Non-pigmented ciliary epithelial cell (primary cell): ENCODE measurements around the gene TRIP12.
"Not testable (repeated sequence)": the region's sequence is repeated elsewhere in the genome, so short reads cannot be mapped to it uniquely, and the experiment has no call there.

ENCODE experiments used
- DNase-seq: peaks from one replicate; pipeline ENCODE4 v3.0.0-alpha.2; 2010; ENCODE audit warnings: low read depth

The TRIP12 gene

GRCh38 chr2:229920011-229920641 is 1.7 kb downstream of the TRIP12 start:
- no peak for DNase-seq

DNA sequence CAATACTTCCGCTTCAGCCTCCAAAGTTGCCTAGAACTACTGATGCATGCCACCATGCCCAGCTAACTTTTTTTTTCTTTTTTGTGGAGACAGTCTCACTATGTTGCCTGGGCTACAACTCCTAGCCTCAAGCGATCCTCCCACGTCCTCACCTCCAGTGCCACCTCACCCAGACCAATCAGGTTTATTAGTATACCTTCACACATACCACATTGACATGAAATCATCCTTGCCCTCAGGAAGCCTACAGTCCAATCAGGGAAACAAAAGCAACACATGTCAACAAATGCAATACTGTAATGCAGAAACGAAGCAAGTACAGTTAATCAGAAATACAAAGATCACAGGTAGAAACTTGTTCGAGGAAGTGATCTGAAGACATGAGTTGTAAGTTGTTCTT is 4.0 kb downstream of the TRIP12 start:
- DNase-seq = no peak

DNA sequence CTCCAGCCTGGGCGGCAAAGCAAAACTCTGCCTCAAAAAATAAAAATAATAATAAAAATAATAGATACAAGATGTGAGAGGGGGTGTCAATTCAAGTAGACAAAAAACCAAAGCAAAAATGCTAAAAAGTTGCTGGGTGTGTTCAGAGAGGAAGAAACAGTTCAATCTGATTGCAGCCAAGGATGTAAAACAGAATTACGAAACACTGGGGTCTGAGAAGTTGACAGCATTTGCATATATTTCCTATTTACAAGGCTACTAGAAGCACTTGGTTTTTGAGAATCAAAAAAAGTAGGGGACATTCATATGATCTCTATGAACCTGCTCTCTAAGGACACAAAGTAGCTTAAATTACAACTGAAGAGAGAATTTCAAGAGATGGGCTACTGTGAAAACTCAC is 7.6 kb downstream of the TRIP12 start:
- DNase-seq = no peak

DNA sequence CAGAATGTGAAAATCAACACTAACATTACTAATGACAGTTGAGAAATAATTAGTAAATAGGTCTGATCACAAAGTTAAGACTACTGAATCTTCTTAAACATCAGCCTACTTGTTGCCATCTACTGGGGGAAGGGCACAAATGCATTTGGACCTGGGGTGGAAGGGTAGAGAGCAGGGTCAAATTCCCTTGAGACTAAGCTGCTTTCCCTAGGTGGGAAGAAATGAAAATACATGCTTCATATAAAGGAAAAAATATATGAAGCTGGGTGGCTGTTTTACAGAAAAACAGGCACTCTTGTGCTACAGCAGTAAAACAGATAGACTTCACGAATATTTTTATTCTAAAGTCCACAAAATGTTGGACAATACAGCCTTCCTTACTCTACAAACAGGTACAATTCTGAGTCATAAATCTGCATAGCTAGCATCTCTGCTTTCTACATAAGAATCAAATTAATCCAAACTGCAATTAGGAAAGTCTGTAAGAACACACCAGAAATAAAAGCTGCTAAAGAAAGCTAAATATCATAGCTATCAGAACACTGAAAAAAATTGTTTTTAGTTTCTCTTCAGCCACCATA is 10.9 kb downstream of the TRIP12 start:
- no peak for DNase-seq

DNA sequence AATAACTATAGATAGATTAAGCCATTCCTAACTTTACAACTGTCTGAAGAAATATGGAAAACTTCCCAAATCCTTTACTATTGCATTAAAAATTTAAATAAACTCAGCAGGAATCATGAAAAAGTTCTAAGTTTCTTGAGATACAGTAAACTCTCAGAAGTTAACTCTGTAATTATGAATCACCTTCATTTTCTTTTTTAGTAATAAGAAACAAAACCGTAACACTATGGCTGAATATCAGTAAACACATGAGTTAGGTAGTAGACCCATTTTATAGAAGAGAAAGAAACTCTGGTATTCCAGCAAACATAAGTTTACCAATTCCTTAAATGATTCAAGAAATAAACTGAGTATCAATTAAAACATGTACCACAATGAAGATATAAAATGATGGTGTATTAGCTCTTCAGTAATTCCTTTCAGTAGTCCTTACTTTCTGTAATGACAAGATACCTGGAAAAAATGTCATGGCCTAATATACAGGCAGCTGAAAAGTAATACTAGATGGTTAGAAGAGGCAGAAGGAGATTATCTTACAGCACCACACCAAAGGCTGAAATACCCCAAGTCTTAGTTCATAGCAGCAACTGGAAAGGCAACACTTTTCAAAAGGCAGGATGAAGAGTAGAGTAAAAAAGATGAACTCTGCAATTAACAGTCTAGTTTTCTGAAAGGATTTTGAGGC is 11.5 kb downstream of the TRIP12 start:
- no peak for DNase-seq

GRCh38 chr2:229909090-229909489 is 12.7 kb downstream of the TRIP12 start:
- DNase-seq = no peak

GRCh38 chr2:229905601-229906000 is 16.2 kb downstream of the TRIP12 start:
- DNase-seq = no peak

- DNase-seq = no peak
Measured at GRCh38 chr2:229903037-229903436, 18.8 kb downstream of the TRIP12 start.

- no peak for DNase-seq
Measured at GRCh38 chr2:229901819-229902218, 20.0 kb downstream of the TRIP12 start.

GRCh38 chr2:229900514-229900913 is 21.3 kb downstream of the TRIP12 start:
- DNase-seq = not testable (repeated sequence)

GRCh38 chr2:229900012-229900411 is 21.8 kb downstream of the TRIP12 start:
- no peak for DNase-seq

DNA sequence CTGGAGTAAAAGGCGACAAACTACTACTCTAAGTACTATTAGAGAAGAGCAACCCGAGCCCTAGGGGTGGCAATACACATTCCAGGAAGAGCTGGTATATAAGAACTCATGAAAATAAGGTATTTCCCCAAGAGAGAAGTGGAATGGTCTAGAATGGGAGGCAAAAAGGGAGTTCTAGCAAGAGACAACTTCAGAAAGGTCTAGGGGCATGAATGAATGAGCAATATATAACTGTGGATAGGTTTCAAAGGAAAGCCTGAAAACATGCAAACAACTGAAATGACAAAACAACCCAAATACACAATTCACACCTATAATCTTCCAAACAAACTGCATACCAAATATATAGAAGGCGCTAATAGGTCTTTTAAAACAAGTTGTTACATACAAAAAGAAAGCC is 22.2 kb downstream of the TRIP12 start:
- DNase-seq = no peak

DNA sequence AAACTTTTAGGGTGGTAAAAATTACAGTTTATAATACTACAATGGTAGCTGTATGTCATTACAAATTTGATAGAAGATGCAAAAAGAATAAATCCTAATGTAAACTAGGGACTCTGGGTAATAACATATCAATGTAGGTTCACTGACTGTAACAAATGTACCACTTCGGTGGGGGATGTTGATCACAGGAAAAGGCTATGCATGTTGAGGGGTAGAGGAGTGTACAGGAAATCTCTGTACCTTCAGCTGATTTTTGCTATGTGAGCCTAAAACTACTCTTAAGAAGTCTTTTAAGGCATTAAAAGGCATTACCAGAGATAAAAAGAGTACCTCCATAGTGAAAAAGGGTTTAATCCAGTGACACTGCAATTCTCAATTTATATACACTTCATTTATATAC is 25.0 kb downstream of the TRIP12 start:
- DNase-seq = no peak

- DNase-seq = no peak
Measured at GRCh38 chr2:229889023-229889422, 32.8 kb downstream of the TRIP12 start.

- DNase-seq = no peak
Measured at GRCh38 chr2:229888031-229888430, 33.8 kb downstream of the TRIP12 start.

DNA sequence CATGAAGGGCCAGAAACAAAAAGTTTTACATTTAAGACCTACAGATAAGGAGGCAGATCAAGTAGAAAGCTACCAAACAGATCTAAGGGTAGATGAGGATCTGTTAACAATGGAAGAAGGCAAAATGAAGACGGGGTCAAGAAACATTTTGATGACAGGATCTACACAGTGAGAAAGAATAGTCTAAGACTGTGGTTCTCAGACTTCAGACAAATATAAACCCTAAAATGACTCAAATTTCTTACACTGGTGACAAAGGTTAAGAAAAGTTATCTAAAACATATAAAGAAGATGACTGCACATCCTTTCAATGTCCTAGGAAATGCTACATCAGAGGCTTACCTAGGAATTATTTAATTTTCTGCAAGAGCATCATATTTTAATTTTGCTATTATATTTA is 34.4 kb downstream of the TRIP12 start:
- DNase-seq = no peak

DNA sequence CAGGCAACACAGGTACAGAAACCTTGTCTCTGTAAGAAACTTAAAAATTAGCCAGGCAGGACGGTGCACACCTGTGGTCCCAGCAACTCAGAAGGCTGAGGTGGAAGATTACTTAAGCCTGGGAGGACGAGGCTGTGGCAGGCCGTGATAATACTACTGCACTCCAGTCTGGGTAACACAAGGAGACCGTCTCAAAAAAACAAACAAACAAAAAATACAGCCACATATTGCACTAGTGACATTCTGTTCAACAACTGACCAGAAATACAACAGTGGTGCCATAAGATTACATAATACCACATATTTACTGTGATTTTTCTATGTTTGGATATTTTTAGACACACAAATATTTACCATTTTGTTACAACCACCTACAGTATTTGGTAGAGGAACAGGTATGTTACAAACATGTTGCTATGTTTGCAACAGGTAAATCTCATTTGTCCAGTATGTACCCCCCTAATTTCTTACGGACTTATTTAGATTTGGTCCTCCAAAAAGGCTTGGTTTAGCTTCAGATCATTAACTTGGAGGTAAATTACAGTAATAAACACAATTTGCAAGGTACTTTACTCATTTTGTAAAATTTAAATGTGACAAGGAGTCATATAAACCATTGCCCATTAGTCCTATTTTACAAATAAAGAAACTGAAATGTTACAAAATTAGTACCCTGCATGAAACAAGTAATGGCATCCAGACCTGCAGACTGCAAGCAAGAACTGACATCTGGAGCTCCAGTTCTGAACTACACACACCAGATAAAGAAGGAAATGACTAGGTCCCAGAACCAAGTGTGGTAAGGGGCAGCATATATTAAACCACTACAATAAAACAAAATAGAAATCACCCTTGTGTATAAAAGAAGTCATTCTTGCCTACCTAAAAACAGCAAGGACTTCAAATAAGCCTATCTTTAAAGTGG is 36.8 kb downstream of the TRIP12 start:
- DNase-seq = no peak

GRCh38 chr2:229882583-229882982 is 39.2 kb downstream of the TRIP12 start:
- no peak for DNase-seq

- DNase-seq = no peak
Measured at GRCh38 chr2:229880892-229881586, 40.8 kb downstream of the TRIP12 start.

GRCh38 chr2:229879191-229879950 is 42.4 kb downstream of the TRIP12 start:
- DNase-seq = no peak

DNA sequence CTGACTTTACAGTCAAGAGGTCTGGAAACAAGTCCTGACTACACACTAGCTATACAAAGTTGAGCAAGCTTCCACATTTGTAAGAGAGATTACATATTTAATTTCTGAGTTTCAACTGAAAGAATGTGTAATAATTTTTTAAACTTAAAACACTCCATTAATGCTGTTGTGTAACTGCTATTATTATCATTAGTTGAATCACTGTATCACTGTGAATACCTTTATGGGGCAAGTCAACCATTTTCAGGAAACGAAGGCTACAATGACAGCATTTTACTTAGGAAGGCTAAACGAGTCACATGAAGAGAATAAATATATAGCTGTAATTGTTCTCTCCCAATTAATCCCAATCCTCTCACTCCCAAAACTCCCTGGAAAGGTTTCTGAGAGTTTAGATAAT is 46.3 kb downstream of the TRIP12 start:
- DNase-seq = no peak
